HG03025 (cell line): ENCODE measurements around the gene PRKACB.

ENCODE experiments used
- ATAC-seq: cut with Tn5 transposase; IDR thresholded peaks from one replicate; pipeline ENCODE4 v1.9.1; 2021; ENCODE audit warnings: mild to moderate bottlenecking, moderate library complexity; ENCODE audit not compliant: unreplicated experiment, low FRiP score

The PRKACB gene

GRCh38 chr1:84155517-84155916, 11.4 kb downstream of the PRKACB start:
- no peak for ATAC-seq

GRCh38 chr1:84156210-84156621, 12.1 kb downstream of the PRKACB start:
- ATAC-seq = no peak

GRCh38 chr1:84159533-84160240, 15.6 kb downstream of the PRKACB start:
- no peak for ATAC-seq

GRCh38 chr1:84162295-84162694, 18.2 kb downstream of the PRKACB start:
- no peak for ATAC-seq

- no peak for ATAC-seq
Measured at GRCh38 chr1:84163123-84163931, 19.3 kb downstream of the PRKACB start.

GRCh38 chr1:84164161-84164560, 20.1 kb downstream of the PRKACB start:
- no peak for ATAC-seq

- no peak for ATAC-seq
Measured at GRCh38 chr1:84164567-84165021, 20.5 kb downstream of the PRKACB start.

- ATAC-seq = no peak
Measured at GRCh38 chr1:84165601-84166000, 21.5 kb downstream of the PRKACB start.

- no peak for ATAC-seq
Measured at GRCh38 chr1:84166797-84167196, 22.7 kb downstream of the PRKACB start.

- no peak for ATAC-seq
Measured at GRCh38 chr1:84168783-84169182, 24.7 kb downstream of the PRKACB start.

GRCh38 chr1:84170171-84170570, 26.1 kb downstream of the PRKACB start:
- no peak for ATAC-seq

- no peak for ATAC-seq
Measured at GRCh38 chr1:84171481-84171880, 27.4 kb downstream of the PRKACB start.

- ATAC-seq = no peak
Measured at GRCh38 chr1:84174051-84174556, 30.0 kb downstream of the PRKACB start.

GRCh38 chr1:84181350-84182005, 37.4 kb downstream of the PRKACB start:
- no peak for ATAC-seq

- ATAC-seq = no peak
Measured at GRCh38 chr1:84190455-84190854, 46.4 kb downstream of the PRKACB start.

GRCh38 chr1:84192681-84193080, 48.6 kb downstream of the PRKACB start:
- ATAC-seq = no peak

- ATAC-seq = no peak
Measured at GRCh38 chr1:84198832-84199231, 54.8 kb downstream of the PRKACB start.

GRCh38 chr1:84199257-84199656, 55.2 kb downstream of the PRKACB start:
- no peak for ATAC-seq

GRCh38 chr1:84202126-84202525, 58.1 kb downstream of the PRKACB start:
- no peak for ATAC-seq

GRCh38 chr1:84206375-84206774, 62.3 kb downstream of the PRKACB start:
- no peak for ATAC-seq

- ATAC-seq = no peak
Measured at GRCh38 chr1:84208935-84209334, 64.9 kb downstream of the PRKACB start.
